Stimulated activated CD8-positive, alpha-beta memory T cell treated with anti-CD3 and anti-CD28 coated beads, Interleukin-15, amount 100 ng/mL, for 48 hours (primary cell): ENCODE measurements around the gene ASIC1.
"Not testable (repeated sequence)": the region's sequence is repeated elsewhere in the genome, so short reads cannot be mapped to it uniquely, and the experiment has no call there.

ENCODE experiments used
- DNase-seq, 2 donors: peaks; one replicate each; pipeline ENCODE4 v3.0.0-alpha.2; 2020; ENCODE audit warnings: low read depth in 2 of 2

Gene ASIC1

GRCh38 chr12:50057000-50057841 lies at the start of gene ASIC1:
ASIC1 (plus strand) TSS chr12:50057596; CDS start chr12:50058767, 1,171 bp downstream.
- peak; percentile 28 to 34 for DNase-seq

- no peak for DNase-seq
These were observed 43.8 kb upstream of the ASIC1 start for GRCh38 chr12:50013361-50014147.

GRCh38 chr12:50014342-50014741 lies 43.1 kb upstream of the ASIC1 start:
- DNase-seq = no peak

- DNase-seq = no peak
These were observed 40.6 kb upstream of the ASIC1 start for GRCh38 chr12:50016501-50017475.

- DNase-seq = no peak
These were observed 39.8 kb upstream of the ASIC1 start for GRCh38 chr12:50017641-50018040.

GRCh38 chr12:50018154-50018553 lies 39.2 kb upstream of the ASIC1 start:
- DNase-seq = no peak

GRCh38 chr12:50018968-50019367 lies 38.4 kb upstream of the ASIC1 start:
- no peak for DNase-seq

GRCh38 chr12:50019524-50019923 lies 37.9 kb upstream of the ASIC1 start:
- DNase-seq = no peak

- DNase-seq = no peak
These were observed 36.4 kb upstream of the ASIC1 start for GRCh38 chr12:50021031-50021430.

GRCh38 chr12:50022903-50023302 lies 34.5 kb upstream of the ASIC1 start:
- no peak for DNase-seq

- no peak for DNase-seq
These were observed 33.2 kb upstream of the ASIC1 start for GRCh38 chr12:50024227-50024626.

GRCh38 chr12:50024805-50025186 lies 32.6 kb upstream of the ASIC1 start:
- DNase-seq = peak in 1 of 2 donors; percentile 2

GRCh38 chr12:50025187-50026059 lies 32.0 kb upstream of the ASIC1 start, which contains the start of gene RACGAP1:
RACGAP1 (minus strand) TSS chr12:50025494; CDS start chr12:50016715, 8,779 bp downstream.
- peak; percentile 92 for DNase-seq

- no peak for DNase-seq
These were observed 30.7 kb upstream of the ASIC1 start for GRCh38 chr12:50026691-50027090.

- not testable (repeated sequence) for DNase-seq
These were observed 26.9 kb upstream of the ASIC1 start for GRCh38 chr12:50030449-50030848.

GRCh38 chr12:50032515-50032853 lies 24.9 kb upstream of the ASIC1 start:
- no peak for DNase-seq

- DNase-seq = no peak
These were observed 24.4 kb upstream of the ASIC1 start for GRCh38 chr12:50032854-50033581.

- DNase-seq = no peak
These were observed 19.1 kb upstream of the ASIC1 start for GRCh38 chr12:50038336-50038735.

- DNase-seq = peak; percentile 73 to 75
These were observed 18.1 kb upstream of the ASIC1 start for GRCh38 chr12:50039151-50039835.
